ENCODE measurements around the gene CHD9. TPM values are rescaled to one million over a fixed set of nuclear protein-coding genes. Genes with fewer than 3 reads are reported as not detected.

Gene CHD9
- total RNA-seq, 4 donors from 2014 or later = 46.9 to 174 (median 133) TPM

- no peaks in the 10 kb centered on the region for H3K9me3 ChIP-seq
- no peak overlapping the region for H3K27ac ChIP-seq
- H3K36me3 ChIP-seq = no peaks in the 10 kb centered on the region
- TF ChIP-seq, protein P1, sequence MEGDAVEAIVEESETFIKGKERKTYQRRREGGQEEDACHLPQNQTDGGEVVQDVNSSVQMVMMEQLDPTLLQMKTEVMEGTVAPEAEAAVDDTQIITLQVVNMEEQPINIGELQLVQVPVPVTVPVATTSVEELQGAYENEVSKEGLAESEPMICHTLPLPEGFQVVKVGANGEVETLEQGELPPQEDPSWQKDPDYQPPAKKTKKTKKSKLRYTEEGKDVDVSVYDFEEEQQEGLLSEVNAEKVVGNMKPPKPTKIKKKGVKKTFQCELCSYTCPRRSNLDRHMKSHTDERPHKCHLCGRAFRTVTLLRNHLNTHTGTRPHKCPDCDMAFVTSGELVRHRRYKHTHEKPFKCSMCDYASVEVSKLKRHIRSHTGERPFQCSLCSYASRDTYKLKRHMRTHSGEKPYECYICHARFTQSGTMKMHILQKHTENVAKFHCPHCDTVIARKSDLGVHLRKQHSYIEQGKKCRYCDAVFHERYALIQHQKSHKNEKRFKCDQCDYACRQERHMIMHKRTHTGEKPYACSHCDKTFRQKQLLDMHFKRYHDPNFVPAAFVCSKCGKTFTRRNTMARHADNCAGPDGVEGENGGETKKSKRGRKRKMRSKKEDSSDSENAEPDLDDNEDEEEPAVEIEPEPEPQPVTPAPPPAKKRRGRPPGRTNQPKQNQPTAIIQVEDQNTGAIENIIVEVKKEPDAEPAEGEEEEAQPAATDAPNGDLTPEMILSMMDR (IDR thresholded peaks at IDR 0.05) = no peak
- no peak for TF ChIP-seq POLR2A (IDR thresholded peaks at IDR 0.05)
- no peaks in the 10 kb centered on the region for H3K27me3 ChIP-seq
- DNase-seq = no peak
- intact Hi-C loops (cut with DNase I; ENCODE audit: low total_unique reads) = no loop called here
- H3K4me3 ChIP-seq = no peak overlapping the region
- H3K4me1 ChIP-seq = no peaks in the 10 kb centered on the region
These were observed 30.7 kb upstream of the CHD9 start for GRCh38 chr16:53024045-53024444.

- H3K4me3 ChIP-seq = no peak overlapping the region
- no peaks in the 10 kb centered on the region for H3K27me3 ChIP-seq
- H3K9me3 ChIP-seq = no peaks in the 10 kb centered on the region
- no peak for DNase-seq
- H3K27ac ChIP-seq = no peak overlapping the region
- intact Hi-C loops (cut with DNase I; ENCODE audit: low total_unique reads) = no loop called here
- H3K36me3 ChIP-seq = no peaks in the 10 kb centered on the region
- no peaks in the 10 kb centered on the region for H3K4me1 ChIP-seq
- TF ChIP-seq, protein P1 (IDR thresholded peaks at IDR 0.05) = no peak
- TF ChIP-seq POLR2A (IDR thresholded peaks at IDR 0.05) = no peak
These were observed 24.8 kb upstream of the CHD9 start for GRCh38 chr16:53029971-53030370.

- Histone ChIP-seq H3K36me3 (no peaks in the 10 kb centered on the region), H3K4me1 (no peaks in the 10 kb centered on the region), H3K9me3 (no peaks in the 10 kb centered on the region), H3K27me3 (no peaks in the 10 kb centered on the region), H3K27ac (no peak overlapping the region), H3K4me3 (no peak overlapping the region)
- intact Hi-C loops (cut with DNase I; ENCODE audit: low total_unique reads) = no loop called here
- no peak for DNase-seq
- no peak for TF ChIP-seq POLR2A (IDR thresholded peaks at IDR 0.05)
These were observed 23.4 kb upstream of the CHD9 start for GRCh38 chr16:53031323-53031942.

- intact Hi-C loops (cut with DNase I; ENCODE audit: low total_unique reads) = no loop called here
- no peaks in the 10 kb centered on the region for H3K4me1 ChIP-seq
- H3K4me3 ChIP-seq = no peak overlapping the region
- no peaks in the 10 kb centered on the region for H3K36me3 ChIP-seq
- H3K9me3 ChIP-seq = no peaks in the 10 kb centered on the region
- TF ChIP-seq, protein P1 (IDR thresholded peaks at IDR 0.05) = no peak
- TF ChIP-seq POLR2A (IDR thresholded peaks at IDR 0.05) = no peak
- H3K27me3 ChIP-seq = no peaks in the 10 kb centered on the region
- no peak for DNase-seq
- H3K27ac ChIP-seq = no peak overlapping the region
These were observed 20.5 kb upstream of the CHD9 start for GRCh38 chr16:53034306-53034705.

DNA sequence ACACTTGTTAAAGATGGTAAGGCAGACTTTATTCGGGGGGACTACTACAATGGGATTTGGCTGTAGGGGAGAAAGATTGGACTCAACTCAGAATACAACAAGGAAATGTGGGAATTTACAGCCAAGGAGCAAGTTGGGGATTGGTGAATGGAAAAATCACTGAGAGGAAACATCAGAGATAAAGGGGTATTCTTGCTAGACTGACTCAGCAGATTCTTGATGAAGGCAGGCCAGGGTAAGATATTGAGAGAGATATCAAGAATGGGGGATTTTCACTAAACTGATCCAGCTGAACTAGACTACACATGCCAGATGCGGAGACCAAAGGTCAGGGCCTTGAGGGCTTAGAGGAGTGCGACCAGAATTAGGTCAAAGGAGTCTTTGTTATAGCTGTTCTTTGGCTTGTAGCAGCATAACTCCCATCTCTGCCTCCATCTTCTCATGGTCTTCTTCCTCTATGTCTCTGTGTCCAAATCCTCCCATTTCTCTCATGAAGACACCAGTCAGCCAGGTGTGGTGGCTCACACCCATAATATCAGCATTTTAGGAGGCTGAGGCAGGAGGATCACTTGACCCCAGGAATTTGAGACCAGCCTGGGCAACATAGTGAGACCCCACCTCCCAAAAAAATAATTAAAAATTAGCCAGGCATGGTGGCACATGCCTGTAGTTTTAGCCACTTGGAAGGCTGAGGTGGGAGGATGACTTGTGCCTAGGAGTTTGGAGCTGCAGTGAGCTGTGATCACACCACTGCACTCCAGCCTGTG, 19.4 kb upstream of the CHD9 start:
- TF ChIP-seq, protein P1 (IDR thresholded peaks at IDR 0.05) = no peak
- TF ChIP-seq POLR2A (IDR thresholded peaks at IDR 0.05) = no peak
- Histone ChIP-seq H3K4me1 (no peaks in the 10 kb centered on the region), H3K9me3 (no peaks in the 10 kb centered on the region), H3K4me3 (no peak overlapping the region), H3K27ac (no peak overlapping the region), H3K27me3 (no peaks in the 10 kb centered on the region), H3K36me3 (no peaks in the 10 kb centered on the region)
- DNase-seq = no peak
- intact Hi-C loops (cut with DNase I; ENCODE audit: low total_unique reads) = no loop called here
